Ectodermal cell (in vitro differentiated cells): Measurements from ENCODE around the gene YARS1.
"Not testable (repeated sequence)": the region's sequence is repeated elsewhere in the genome, so short reads cannot be mapped to it uniquely, and the experiment has no call there.

Experiments used
- H3K27ac ChIP-seq: 2 replicates; pipeline ENCODE4 v1.7.0; 2013; ENCODE audit warnings: mild to moderate bottlenecking, low read depth, low read length; ENCODE audit not compliant: insufficient read depth, poor library complexity, severe bottlenecking
- H3K27me3 ChIP-seq: 2 replicates; pipeline ENCODE4 v1.7.0; 2013; ENCODE audit warnings: mild to moderate bottlenecking, low read length; ENCODE audit not compliant: insufficient read depth, control insufficient read depth, poor library complexity, severe bottlenecking
- H3K36me3 ChIP-seq: one replicate; pipeline ENCODE4 v1.7.0; 2013; ENCODE audit warnings: low read length; ENCODE audit not compliant: control insufficient read depth, insufficient read depth
- H3K4me1 ChIP-seq: one replicate; pipeline ENCODE4 v1.7.0; 2013; ENCODE audit warnings: low read length; ENCODE audit not compliant: control insufficient read depth, insufficient read depth
- H3K4me3 ChIP-seq: 2 replicates; pipeline ENCODE4 v1.7.0; 2013; ENCODE audit warnings: low read depth, low read length, control low read depth; ENCODE audit not compliant: insufficient read depth
- H3K9me3 ChIP-seq: 2 replicates; pipeline ENCODE4 v1.7.0; 2013; ENCODE audit warnings: mild to moderate bottlenecking, low read length, moderate library complexity; ENCODE audit not compliant: control insufficient read depth
- whole genome bisulfite sequencing, 2 experiments: methylation state at CpG; one replicate each; pipeline ENCODE4 v1.1.7; 2013; ENCODE audit warnings: missing lambda C conversion rate in 2 of 2; 5-methylcytosine and 5-hydroxymethylcytosine counted together

The YARS1 gene

GRCh38 chr1:32798679-32799416, 18.3 kb downstream of the YARS1 start:
- H3K9me3 ChIP-seq = no peaks in the 10 kb centered on the region
- H3K27me3 ChIP-seq = no peaks in the 10 kb centered on the region
- no peaks in the 10 kb centered on the region for H3K4me1 ChIP-seq
- H3K4me3 ChIP-seq = no peak overlapping the region
- WGBS, 2 experiments = 92 to 93% methylated on average over 7 to 8 of the region's 8 CpGs
- peaks cover 3% of the 10 kb centered on the region for H3K36me3 ChIP-seq
- no peak overlapping the region for H3K27ac ChIP-seq

- Histone ChIP-seq H3K4me3 (no peak overlapping the region), H3K4me1 (no peaks in the 10 kb centered on the region), H3K27ac (no peak overlapping the region), H3K9me3 (no peaks in the 10 kb centered on the region), H3K36me3 (peaks cover 2% of the 10 kb centered on the region), H3K27me3 (no peaks in the 10 kb centered on the region)
- WGBS, 2 experiments = 94% methylated on average over 4 of the region's 4 CpGs
Observed at GRCh38 chr1:32798191-32798590, 19.0 kb downstream of the YARS1 start.

GRCh38 chr1:32797456-32797855, 19.7 kb downstream of the YARS1 start:
- H3K4me1 ChIP-seq = no peaks in the 10 kb centered on the region
- no peak overlapping the region for H3K4me3 ChIP-seq
- H3K9me3 ChIP-seq = no peaks in the 10 kb centered on the region
- 89 to 97% methylated on average over 1 of the region's 1 CpG for WGBS, 2 experiments
- H3K36me3 ChIP-seq = no peaks in the 10 kb centered on the region
- no peak overlapping the region for H3K27ac ChIP-seq
- no peaks in the 10 kb centered on the region for H3K27me3 ChIP-seq

- H3K27me3 ChIP-seq, H3K4me3 ChIP-seq, H3K36me3 ChIP-seq, H3K4me1 ChIP-seq, H3K9me3 ChIP-seq, H3K27ac ChIP-seq: not testable (repeated sequence)
- WGBS, 2 experiments = 95 to 96% methylated on average over 4 of the region's 4 CpGs
Observed at GRCh38 chr1:32795763-32796162, 21.4 kb downstream of the YARS1 start.

- Histone ChIP-seq H3K9me3 (no peaks in the 10 kb centered on the region), H3K27me3 (no peaks in the 10 kb centered on the region), H3K4me3 (no peak overlapping the region), H3K4me1 (no peaks in the 10 kb centered on the region), H3K27ac (no peak overlapping the region), H3K36me3 (peaks cover 13% of the 10 kb centered on the region)
- WGBS, 2 experiments = 97 to 98% methylated on average over 1 of the region's 1 CpG
Observed at GRCh38 chr1:32791881-32792280, 25.3 kb downstream of the YARS1 start.

GRCh38 chr1:32789356-32789755, 27.8 kb downstream of the YARS1 start:
- not testable (repeated sequence) for H3K27ac ChIP-seq, H3K27me3 ChIP-seq, H3K4me1 ChIP-seq, H3K9me3 ChIP-seq, H3K4me3 ChIP-seq
- H3K36me3 ChIP-seq = peaks cover 28% of the 10 kb centered on the region
- 88 to 93% methylated on average over 2 of the region's 2 CpGs for WGBS, 2 experiments

GRCh38 chr1:32786856-32787255, 30.3 kb downstream of the YARS1 start:
- Histone ChIP-seq H3K27me3 (no peaks in the 10 kb centered on the region), H3K4me1 (no peaks in the 10 kb centered on the region), H3K9me3 (no peaks in the 10 kb centered on the region), H3K4me3 (no peak overlapping the region), H3K27ac (no peak overlapping the region), H3K36me3 (peaks cover 29% of the 10 kb centered on the region)
- 93 to 99% methylated on average over 4 of the region's 4 CpGs for WGBS, 2 experiments

- H3K36me3 ChIP-seq = peaks cover 48% of the 10 kb centered on the region
- 92 to 96% methylated on average over 3 of the region's 3 CpGs for WGBS, 2 experiments
Observed at GRCh38 chr1:32784817-32785216, 32.3 kb downstream of the YARS1 start.

GRCh38 chr1:32783851-32784250, 33.3 kb downstream of the YARS1 start:
- peaks cover 52% of the 10 kb centered on the region for H3K36me3 ChIP-seq
- no peaks in the 10 kb centered on the region for H3K4me1 ChIP-seq
- H3K9me3 ChIP-seq = no peaks in the 10 kb centered on the region
- no peaks in the 10 kb centered on the region for H3K27me3 ChIP-seq
- WGBS, 2 experiments = 86 to 95% methylated on average over 5 of the region's 5 CpGs
- no peak overlapping the region for H3K4me3 ChIP-seq
- no peak overlapping the region for H3K27ac ChIP-seq

More at GRCh38 chr1:32784817-32785216, 32.3 kb downstream of the YARS1 start:
- no peak overlapping the region for H3K4me3 ChIP-seq
- H3K9me3 ChIP-seq = no peaks in the 10 kb centered on the region
- no peak overlapping the region for H3K27ac ChIP-seq
- H3K27me3 ChIP-seq = no peaks in the 10 kb centered on the region
- H3K4me1 ChIP-seq = no peaks in the 10 kb centered on the region

GRCh38 chr1:32782086-32782485, 35.1 kb downstream of the YARS1 start:
- H3K36me3 ChIP-seq = peaks cover 50% of the 10 kb centered on the region
- H3K4me3 ChIP-seq = no peak overlapping the region
- no peaks in the 10 kb centered on the region for H3K27me3 ChIP-seq
- no peak overlapping the region for H3K27ac ChIP-seq
- WGBS, 2 experiments = 95 to 96% methylated on average over 5 of the region's 5 CpGs
- H3K4me1 ChIP-seq = no peaks in the 10 kb centered on the region
- H3K9me3 ChIP-seq = no peaks in the 10 kb centered on the region
